ENCODE measurements around the gene PLD2. TPM values are rescaled to one million over a fixed set of nuclear protein-coding genes. Genes with fewer than 3 reads are reported as not detected.

Gene PLD2
- total and polyA plus RNA-seq, 9 of the 15 experiments (the other 6 are each of a cell fraction or from before 2014, with no cell fraction given) = 0.20 to 7.5 (median 3.3) TPM

DNA sequence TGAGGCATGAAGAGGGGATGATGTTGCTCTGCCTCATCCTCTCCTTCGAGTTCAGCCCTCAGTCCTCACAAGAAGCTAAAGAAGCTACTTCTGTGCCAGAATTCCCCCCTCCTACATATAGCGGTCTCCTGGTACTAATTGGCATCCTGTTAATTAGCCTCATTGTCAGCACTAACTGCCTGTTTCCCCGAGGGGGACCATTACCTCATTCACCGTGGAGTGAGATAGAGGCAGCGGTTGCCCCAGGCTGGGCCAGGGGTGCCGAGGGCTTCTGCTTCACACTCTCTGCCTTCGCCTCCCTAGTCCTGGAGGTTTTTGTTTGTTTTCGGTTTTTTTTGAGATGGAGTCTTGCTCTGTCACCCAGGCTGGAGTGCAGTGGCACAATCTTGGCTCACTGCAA, 20.4 kb downstream of the PLD2 start:
- no peak overlapping the region for H3K27ac ChIP-seq (ENCODE audit: extremely low read depth, low read depth, low read length)
- ChIA-PET POLR2A (interaction anchor here (0.6 kb wide), 1 partner anchor 27 kb away, joined by 4 read pairs; no protein-coding TSS in a partner anchor), CTCF (ENCODE audit: low intra/inter-chr PET ratio) (no interaction called here)
- no peaks in the 10 kb centered on the region for H3K9me1 ChIP-seq (ENCODE audit: control insufficient read depth, insufficient read depth, low read length)
- ATAC-seq = peak; percentile 45; the same call in 1 of the 3 replicates
- no peaks in the 10 kb centered on the region for H3K27me3 ChIP-seq (ENCODE audit: control insufficient read depth in 2 of 2, insufficient read depth in 2 of 2, low read length in 2 of 2)
- intact Hi-C loops (cut with micrococcal nuclease) = no loop called here
- no peaks in the 10 kb centered on the region for H4K20me1 ChIP-seq (replicated peaks; ENCODE audit: control insufficient read depth, insufficient read depth, low read length)
- H3K4me1 ChIP-seq (replicated peaks in 1 of 2; ENCODE audit: control insufficient read depth in 2 of 2, insufficient read depth in 2 of 2, low read length in 2 of 2) = no peaks in the 10 kb centered on the region
- no peaks in the 10 kb centered on the region for H3K9me3 ChIP-seq (replicated peaks; ENCODE audit: control insufficient read depth, insufficient read depth, low read depth, low read length)
- no peak overlapping the region for H2AFZ ChIP-seq (ENCODE audit: low read depth, low read length)
- FAIRE-seq = no peak
- no peaks in the 10 kb centered on the region for H3K79me2 ChIP-seq (ENCODE audit: control insufficient read depth, insufficient read depth, low read length)
- H3K4me3 ChIP-seq = no peak overlapping the region
- in situ Hi-C loops (cut with MboI) = no loop called here
- no peaks in the 10 kb centered on the region for H3K36me3 ChIP-seq (ENCODE audit: control insufficient read depth, insufficient read depth, low read length)
- no peak for DNase-seq (ENCODE audit: extremely low read depth in 1 of 4, low spot score in 3 of 4)
- WGBS (ENCODE audit: insufficient coverage, low coverage, missing lambda C conversion rate) = 15% methylated on average over 6 of the region's 8 CpGs
- no peak overlapping the region for H3K4me2 ChIP-seq (ENCODE audit: insufficient read depth, low read length)
- no TSS peak for BruUV-seq (replicated peaks)
- no peak overlapping the region for H3K9ac ChIP-seq (ENCODE audit: insufficient read depth in 1 of 2, low read depth in 2 of 2, low read length in 2 of 2)
- TF ChIP-seq SMARCE1 (IDR thresholded peaks at IDR 0.05) = no peak
- no peak for TF ChIP-seq HOXB6 (CRISPR knock-in tag; IDR thresholded peaks at IDR 0.05; ENCODE audit: borderline replicate concordance)
- TF ChIP-seq, protein P1, sequence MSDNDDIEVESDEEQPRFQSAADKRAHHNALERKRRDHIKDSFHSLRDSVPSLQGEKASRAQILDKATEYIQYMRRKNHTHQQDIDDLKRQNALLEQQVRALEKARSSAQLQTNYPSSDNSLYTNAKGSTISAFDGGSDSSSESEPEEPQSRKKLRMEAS (CRISPR knock-in tag; IDR thresholded peaks at IDR 0.05) = no peak
- TF ChIP-seq HNRNPK (IDR thresholded peaks at IDR 0.05; ENCODE audit: low read depth, low read length, poor library complexity, severe bottlenecking) = no peak
- no peak for TF ChIP-seq POLR2G (IDR thresholded peaks at IDR 0.05; ENCODE audit: low read depth, low read length)
- TF ChIP-seq, protein P2, sequence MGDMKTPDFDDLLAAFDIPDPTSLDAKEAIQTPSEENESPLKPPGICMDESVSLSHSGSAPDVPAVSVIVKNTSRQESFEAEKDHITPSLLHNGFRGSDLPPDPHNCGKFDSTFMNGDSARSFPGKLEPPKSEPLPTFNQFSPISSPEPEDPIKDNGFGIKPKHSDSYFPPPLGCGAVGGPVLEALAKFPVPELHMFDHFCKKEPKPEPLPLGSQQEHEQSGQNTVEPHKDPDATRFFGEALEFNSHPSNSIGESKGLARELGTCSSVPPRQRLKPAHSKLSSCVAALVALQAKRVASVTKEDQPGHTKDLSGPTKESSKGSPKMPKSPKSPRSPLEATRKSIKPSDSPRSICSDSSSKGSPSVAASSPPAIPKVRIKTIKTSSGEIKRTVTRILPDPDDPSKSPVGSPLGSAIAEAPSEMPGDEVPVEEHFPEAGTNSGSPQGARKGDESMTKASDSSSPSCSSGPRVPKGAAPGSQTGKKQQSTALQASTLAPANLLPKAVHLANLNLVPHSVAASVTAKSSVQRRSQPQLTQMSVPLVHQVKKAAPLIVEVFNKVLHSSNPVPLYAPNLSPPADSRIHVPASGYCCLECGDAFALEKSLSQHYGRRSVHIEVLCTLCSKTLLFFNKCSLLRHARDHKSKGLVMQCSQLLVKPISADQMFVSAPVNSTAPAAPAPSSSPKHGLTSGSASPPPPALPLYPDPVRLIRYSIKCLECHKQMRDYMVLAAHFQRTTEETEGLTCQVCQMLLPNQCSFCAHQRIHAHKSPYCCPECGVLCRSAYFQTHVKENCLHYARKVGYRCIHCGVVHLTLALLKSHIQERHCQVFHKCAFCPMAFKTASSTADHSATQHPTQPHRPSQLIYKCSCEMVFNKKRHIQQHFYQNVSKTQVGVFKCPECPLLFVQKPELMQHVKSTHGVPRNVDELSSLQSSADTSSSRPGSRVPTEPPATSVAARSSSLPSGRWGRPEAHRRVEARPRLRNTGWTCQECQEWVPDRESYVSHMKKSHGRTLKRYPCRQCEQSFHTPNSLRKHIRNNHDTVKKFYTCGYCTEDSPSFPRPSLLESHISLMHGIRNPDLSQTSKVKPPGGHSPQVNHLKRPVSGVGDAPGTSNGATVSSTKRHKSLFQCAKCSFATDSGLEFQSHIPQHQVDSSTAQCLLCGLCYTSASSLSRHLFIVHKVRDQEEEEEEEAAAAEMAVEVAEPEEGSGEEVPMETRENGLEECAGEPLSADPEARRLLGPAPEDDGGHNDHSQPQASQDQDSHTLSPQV (IDR thresholded peaks at IDR 0.05) = no peak
- TF ChIP-seq ZNF282 (CRISPR knock-in tag; IDR thresholded peaks at IDR 0.05) = no peak
- TF ChIP-seq, protein P3, sequence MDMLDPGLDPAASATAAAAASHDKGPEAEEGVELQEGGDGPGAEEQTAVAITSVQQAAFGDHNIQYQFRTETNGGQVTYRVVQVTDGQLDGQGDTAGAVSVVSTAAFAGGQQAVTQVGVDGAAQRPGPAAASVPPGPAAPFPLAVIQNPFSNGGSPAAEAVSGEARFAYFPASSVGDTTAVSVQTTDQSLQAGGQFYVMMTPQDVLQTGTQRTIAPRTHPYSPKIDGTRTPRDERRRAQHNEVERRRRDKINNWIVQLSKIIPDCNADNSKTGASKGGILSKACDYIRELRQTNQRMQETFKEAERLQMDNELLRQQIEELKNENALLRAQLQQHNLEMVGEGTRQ (CRISPR knock-in tag; IDR thresholded peaks at IDR 0.05) = no peak
- no peak for TF ChIP-seq SIRT6 (IDR thresholded peaks at IDR 0.05; ENCODE audit: low read depth, low read length)
- TF ChIP-seq, protein P4, sequence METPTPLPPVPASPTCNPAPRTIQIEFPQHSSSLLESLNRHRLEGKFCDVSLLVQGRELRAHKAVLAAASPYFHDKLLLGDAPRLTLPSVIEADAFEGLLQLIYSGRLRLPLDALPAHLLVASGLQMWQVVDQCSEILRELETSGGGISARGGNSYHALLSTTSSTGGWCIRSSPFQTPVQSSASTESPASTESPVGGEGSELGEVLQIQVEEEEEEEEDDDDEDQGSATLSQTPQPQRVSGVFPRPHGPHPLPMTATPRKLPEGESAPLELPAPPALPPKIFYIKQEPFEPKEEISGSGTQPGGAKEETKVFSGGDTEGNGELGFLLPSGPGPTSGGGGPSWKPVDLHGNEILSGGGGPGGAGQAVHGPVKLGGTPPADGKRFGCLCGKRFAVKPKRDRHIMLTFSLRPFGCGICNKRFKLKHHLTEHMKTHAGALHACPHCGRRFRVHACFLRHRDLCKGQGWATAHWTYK (CRISPR knock-in tag; IDR thresholded peaks at IDR 0.05) = no peak
- TF ChIP-seq MAFK (IDR thresholded peaks at IDR 0.05; ENCODE audit: low read length) = no peak
- TF ChIP-seq MEF2A (IDR thresholded peaks at IDR 0.05; ENCODE audit: control insufficient read depth, low read depth, low read length) = no peak
- no peak for TF ChIP-seq HCFC1 (IDR thresholded peaks at IDR 0.05; ENCODE audit: low read depth, low read length)
- TF ChIP-seq, protein P5, sequence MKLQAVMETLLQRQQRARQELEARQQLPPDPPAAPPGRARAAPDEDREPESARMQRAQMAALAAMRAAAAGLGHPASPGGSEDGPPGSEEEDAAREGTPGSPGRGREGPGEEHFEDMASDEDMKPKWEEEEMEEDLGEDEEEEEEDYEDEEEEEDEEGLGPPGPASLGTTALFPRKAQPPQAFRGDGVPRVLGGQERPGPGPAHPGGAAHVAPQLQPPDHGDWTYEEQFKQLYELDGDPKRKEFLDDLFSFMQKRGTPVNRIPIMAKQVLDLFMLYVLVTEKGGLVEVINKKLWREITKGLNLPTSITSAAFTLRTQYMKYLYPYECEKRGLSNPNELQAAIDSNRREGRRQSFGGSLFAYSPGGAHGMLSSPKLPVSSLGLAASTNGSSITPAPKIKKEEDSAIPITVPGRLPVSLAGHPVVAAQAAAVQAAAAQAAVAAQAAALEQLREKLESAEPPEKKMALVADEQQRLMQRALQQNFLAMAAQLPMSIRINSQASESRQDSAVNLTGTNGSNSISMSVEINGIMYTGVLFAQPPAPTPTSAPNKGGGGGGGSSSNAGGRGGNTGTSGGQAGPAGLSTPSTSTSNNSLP (IDR thresholded peaks at IDR 0.05; ENCODE audit: borderline replicate concordance, low read depth, low read length) = no peak
- no peak for TF ChIP-seq EZH2 (IDR thresholded peaks at IDR 0.05; ENCODE audit: borderline replicate concordance, low read depth, low read length)
